Right forelimb (tissue), 1 donor: ENCODE data around the gene NPLOC4.
A peak's percentile ranks its signal among the peaks of the same experiment; 100 is the strongest.
"Not testable (repeated sequence)": the region's sequence is repeated elsewhere in the genome, so short reads cannot be mapped to it uniquely, and the experiment has no call there.

ENCODE experiments used
- DNase-seq: peaks from one replicate; pipeline ENCODE4 v3.0.0-alpha.2; 2018

NPLOC4 gene

DNA sequence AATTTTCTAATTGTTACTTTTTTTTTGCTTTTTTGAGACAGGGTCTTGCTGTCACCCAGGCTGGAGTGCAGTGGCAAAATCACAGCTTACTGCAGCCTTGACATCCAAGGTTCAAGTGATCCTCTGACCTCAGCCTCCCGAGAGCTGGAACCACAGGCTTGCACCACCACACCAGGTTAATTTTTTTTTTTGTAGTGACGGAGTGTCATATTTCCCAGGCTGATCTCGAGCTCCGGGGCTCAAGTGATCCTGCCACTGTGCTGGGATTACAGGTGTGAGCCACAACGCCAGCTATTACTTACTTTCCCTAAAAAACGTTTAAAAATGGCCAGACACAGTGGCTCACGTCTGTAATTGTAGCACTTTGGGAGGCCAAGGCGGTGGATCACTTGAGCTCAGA lies 6.6 kb downstream of the NPLOC4 start:
- DNase-seq = no peak

GRCh38 chr17:81621494-81622130 lies 15.3 kb downstream of the NPLOC4 start:
- DNase-seq = no peak

- not testable (repeated sequence) for DNase-seq
These were observed 18.6 kb downstream of the NPLOC4 start for GRCh38 chr17:81618307-81618706.

DNA sequence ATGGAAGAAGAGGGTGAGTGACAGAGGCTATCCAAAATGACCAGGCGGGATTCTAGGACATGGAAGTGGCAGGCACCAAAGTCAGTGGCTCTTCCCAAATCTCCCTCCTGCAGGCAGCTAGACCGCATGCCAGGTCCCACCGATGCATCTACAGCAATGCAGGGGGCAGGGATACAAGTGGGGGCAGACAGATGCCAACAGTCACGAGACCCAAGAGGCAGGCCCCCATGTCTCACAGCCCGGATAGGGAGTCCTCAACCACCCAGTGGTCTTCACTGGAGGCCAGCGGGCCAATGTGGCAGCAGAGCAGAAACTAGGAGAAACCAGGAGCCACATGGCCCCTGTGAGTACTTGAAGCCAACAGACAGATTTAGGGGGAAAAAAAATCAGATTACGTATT lies 20.0 kb downstream of the NPLOC4 start:
- DNase-seq = no peak

- no peak for DNase-seq
These were observed 21.4 kb downstream of the NPLOC4 start for GRCh38 chr17:81615401-81615930.

DNA sequence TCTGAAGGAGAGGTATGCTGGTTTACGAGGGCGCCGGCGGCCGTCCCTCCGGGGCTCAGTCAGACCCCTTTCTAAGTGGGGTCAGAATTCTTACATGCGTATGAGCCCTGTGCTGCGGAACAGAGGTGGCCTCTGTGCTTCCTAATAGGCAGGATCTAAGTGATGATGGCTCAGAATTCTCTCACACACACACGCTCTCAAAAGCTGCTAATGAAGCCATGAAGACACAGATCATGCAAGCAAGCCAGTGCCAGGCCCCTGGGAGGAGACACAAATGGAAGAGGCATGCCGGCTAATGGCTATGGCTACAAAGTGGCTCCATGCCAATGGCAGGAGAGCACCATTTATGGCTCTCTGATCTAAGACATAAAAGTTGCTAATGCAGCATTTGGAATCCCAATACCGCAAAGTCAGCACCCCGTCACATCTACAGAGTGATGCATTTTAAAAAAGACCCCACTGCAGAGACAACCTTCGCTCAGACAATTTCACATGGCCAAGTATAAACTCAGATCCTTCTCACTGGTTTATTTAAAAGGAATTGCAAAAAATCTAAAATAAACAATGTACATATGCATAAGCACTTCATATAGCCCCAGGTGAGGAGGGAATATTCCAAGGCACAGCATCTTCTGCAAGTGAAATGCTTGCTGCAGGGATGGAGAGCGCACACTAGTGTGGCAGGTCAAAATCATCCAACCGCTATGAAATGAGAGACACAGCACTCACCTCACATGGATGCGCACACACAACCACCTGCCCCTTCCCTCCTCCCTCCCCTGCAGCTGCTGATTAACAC lies 24.5 kb downstream of the NPLOC4 start:
- DNase-seq = no peak

DNA sequence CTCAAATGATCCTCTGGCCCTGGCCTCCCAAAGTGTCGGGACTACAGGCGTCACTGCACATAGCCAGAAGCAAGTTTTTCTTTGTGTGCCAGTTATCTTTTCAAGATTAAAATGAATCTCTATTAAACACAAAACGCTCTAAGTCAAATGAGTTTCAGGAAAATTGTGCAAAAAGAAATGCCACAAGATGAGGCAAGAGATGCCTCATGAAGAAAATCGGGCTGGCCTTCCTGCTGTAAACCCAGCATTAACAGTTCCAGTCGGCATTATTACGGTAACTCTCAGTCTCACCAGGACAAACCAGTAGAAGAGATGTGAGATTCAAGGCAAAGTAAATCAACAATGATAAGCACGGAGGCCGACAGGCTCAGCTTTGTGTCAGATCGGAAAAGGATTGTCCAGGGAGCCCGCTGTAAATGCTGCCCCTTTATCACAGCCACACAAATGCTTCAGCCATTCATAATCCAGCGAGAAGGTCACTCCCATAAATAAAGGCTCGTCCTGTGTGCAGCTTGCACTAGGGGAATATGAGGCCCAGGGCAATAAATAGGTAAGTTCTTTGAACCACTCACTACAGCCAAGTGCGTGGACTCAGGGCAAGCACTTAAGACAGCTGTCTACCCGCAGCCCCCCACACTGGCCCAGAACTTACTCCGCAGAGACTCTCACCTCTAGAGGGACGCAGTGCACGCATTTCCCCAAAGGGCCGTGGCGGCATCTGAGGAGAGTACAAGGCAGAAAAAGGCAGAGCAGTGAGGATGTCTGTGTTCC lies 27.2 kb downstream of the NPLOC4 start:
- no peak for DNase-seq

- no peak for DNase-seq
These were observed 28.3 kb downstream of the NPLOC4 start for GRCh38 chr17:81608605-81609004.

DNA sequence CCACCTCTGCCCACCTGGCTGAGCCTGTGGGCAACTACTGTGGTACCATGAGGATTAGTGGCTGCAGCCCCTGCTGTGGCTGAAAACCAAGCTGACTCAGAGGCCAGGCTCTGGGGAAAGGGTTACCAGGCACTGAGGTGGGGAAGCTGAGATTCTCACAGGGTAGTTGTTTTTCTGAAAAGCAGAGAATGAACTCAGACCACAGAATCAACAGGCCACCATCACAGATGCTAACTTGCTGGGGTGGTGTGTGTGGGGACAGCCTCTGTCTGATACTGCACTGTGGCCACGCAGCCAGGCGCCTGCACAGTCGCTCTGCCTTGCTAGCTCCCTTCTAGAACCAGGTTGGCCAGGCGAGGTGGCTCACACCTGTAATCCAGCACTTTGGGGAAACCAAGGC lies 28.8 kb downstream of the NPLOC4 start:
- no peak for DNase-seq

DNA sequence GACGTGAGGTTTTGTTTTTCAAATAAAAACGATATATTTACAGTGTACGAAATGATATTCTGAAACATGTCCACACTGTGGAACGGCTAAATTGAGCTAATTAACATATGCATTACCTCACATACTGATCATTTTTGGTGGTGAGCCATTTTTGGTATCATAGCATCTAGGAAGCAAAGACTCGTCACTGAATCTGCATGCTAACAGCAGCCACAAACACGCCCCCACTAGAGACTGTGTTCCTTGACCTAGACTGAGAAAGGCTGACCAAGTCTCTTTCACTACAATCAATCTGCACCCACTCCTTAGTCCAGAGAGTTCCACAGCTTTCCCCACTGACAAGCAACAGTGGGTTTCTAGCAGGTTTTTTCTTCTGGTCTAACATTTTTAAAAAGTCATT lies 29.5 kb downstream of the NPLOC4 start:
- no peak for DNase-seq

GRCh38 chr17:81603846-81604610 lies 32.9 kb downstream of the NPLOC4 start:
- no peak for DNase-seq

- DNase-seq = peak; percentile 68
These were observed 35.3 kb downstream of the NPLOC4 start for GRCh38 chr17:81601525-81602120.

- no peak for DNase-seq
These were observed 37.0 kb downstream of the NPLOC4 start for GRCh38 chr17:81599719-81600486.

DNA sequence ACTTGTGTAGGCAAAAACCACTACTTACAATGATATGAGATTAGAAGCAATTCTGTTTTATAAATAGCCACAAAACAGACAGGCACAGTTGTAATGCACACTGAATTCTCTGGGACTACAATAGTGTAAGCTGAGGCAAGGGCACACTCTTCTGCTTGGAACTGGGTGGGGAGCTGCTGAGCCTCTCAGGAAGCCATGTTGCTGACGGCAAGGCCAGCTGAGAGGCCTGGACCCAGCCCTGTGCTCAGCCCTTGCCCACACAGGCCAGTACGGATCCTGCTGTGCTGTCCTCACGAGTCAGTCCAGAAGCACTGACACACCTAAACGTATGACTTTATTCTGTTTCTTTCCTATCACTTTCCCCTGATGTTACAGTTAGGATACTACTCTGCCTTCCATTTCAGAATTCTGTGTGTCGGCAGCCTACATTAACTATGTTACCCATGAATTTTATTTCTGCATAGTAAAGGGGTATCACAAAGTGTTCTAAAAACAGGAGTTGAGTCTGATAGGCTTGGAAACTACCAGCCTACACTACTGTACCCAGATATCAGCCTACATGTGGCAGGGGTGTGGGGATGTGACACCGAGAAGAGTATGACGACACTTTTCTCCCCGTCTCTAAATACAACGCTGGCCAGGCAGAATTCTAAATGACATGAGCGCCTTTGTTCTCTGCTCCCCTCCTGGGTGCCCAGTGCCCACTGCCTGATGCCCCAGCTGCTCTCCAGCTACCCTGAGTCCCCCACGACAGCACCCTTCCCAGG lies 43.6 kb downstream of the NPLOC4 start:
- DNase-seq = no peak

DNA sequence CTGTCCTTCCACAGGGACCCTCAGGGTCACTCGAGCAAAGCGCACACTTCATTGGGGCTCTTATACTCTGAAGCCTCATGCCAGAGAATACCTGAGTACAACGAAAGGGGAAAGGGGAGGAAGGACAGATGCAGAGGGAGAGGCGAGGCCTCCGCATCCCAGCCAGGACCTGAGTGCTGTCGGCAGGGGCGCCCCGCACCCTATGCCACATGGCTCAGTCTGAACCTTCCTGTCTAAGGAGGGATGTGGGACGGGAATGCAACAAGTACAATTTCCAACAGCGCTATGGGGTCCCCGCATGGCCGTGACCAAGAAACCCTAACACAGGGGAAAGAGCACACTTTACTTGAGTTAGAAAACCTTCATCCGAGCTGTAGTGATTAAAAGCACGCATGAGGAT lies 44.9 kb downstream of the NPLOC4 start:
- no peak for DNase-seq

DNA sequence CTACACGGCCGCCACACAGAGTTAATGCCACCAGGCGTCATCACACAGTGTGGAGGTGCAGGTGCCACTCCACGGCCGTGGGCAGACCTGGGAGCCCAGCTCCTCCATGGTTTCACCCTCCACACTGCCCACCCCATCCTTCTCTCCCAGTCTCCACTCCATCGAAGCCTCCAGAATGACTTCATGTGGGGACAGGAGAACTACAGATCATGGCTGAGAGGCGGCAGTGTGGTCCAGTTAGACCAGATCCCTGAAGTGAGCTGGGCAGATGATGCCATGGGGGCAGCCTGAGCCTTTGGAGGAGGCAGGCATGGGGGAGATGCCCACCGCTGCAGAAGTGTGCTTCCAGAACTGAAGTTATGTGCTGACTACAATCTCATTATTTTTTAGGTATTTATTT lies 46.8 kb downstream of the NPLOC4 start:
- DNase-seq = no peak

DNA sequence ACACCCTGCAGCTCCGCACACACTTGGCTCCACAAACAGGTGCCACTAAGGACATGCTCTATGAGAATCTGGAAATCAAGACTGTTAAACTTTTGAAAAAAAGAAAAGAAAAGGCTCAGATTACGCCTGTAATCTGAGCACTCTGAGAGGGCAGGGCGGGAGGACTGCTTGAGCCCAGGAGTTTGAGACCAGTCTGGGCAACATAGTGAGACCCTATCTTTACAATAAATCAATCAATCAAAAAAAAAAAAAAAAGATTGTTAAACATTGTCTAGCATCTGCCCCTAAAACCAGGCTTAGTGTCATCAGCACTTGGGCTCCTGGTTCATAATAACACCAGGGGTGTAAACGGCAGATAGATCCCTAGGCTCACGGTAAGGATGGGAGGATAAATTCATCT lies 47.3 kb downstream of the NPLOC4 start:
- no peak for DNase-seq

GRCh38 chr17:81586096-81586495 lies 50.8 kb downstream of the NPLOC4 start:
- DNase-seq = no peak

GRCh38 chr17:81584771-81585170 lies 52.1 kb downstream of the NPLOC4 start:
- DNase-seq = not testable (repeated sequence)

DNA sequence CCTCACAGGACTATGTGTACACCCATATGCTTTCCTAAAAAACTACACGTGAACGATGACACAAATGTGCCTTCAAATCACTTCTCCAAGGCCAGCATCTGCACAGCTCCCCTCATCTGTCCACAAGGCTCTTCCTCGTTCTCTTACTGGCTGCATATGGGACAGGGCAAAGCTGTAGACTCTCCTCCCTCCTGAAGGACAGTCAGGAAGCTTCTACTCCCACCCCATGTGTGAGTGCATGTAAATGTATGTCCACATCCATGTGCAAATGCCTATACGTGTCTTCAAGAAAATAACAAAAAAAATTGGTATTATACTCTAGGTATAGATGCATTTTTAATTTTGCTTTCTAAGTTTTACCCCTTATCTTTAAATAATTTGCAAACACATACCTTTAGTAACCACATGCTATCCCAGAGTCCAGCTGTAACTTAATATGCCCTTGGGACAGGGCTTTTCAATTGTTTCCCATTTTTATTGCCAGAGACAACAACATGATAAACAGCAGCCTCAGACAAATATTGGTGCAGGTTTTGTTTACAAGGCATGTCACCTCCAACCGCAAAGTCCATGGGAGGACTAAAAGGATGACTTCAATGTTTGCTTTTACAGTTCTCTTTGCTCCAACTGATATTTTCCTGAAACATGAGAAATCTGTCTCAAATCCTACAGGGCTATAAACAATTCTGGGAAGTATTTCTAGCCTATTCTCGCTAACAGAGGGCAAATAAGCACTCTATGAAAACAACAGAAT lies 53.1 kb downstream of the NPLOC4 start:
- DNase-seq = no peak
